Peyer's patch (tissue), 4 donors: ENCODE measurements around the gene WDFY4.

Experiments used
- CTCF ChIP-seq, 6 experiments: fragments of 450-650 bp in 4 of 6; fragments of 200-600 bp in 2 of 6; sonication (generic) in 1 of 6; IDR thresholded peaks; one replicate each; pipeline ENCODE4 v1.5.1; 2017 to 2019; ENCODE audit warnings: antibody characterized with exemption in 6 of 6, mild to moderate bottlenecking in 3 of 6, moderate library complexity in 1 of 6
- POLR2A ChIP-seq, 2 donors: fragments of 450-650 bp; IDR thresholded peaks; one replicate each; pipeline ENCODE4 v1.5.1; 2017; ENCODE audit warnings: antibody characterized with exemption in 2 of 2, mild to moderate bottlenecking in 2 of 2, moderate library complexity in 2 of 2

- TF ChIP-seq CTCF (IDR thresholded peaks at IDR 0.05) (no peak), POLR2A (IDR thresholded peaks at IDR 0.05) (no peak)
These were observed 91.4 kb downstream of the WDFY4 start for GRCh38 chr10:48776005-48776522.
